Measurements from ENCODE around the gene NEK11.
"Not testable (repeated sequence)": the region's sequence is repeated elsewhere in the genome, so short reads cannot be mapped to it uniquely, and the experiment has no call there.

Gene NEK11

DNA sequence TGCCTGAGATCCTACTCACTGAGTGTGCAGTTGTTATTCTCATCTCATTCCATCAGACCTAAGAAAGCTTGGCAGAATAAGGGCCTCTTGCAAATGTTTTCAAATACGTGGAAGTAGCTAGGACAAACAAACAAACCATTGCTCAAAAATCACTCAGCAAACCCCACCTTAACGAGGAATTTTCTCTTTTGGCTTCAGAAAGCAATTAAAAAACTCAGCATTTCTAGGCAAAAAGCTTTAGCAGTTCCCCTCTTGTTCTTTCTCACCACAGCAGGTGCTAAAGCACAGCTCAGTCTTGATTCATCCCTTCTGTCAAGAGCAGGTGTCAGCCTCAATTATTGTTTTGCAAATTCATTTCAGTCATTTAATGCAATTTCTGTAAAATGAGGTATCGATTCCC is 296.3 kb downstream of the NEK11 start:
- no peak for DNase-seq

DNA sequence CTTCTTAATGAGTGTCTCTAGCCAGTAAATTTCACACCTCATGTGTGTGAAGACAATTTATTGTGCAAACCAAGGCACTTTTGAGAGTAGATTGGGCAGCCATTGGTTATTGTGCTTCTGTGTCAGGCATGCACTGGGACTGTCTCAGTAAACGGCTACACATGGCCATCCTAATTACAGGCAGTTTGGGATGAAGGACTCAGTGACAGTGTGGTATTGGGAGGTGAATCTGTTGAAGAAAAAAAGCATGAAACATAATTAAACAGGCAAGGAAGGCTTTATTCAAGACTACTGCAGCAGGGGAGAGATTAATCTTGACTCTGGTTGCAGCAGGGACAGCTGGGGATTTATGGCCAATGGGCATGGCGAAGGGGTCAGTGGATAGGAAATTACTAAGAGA is 297.1 kb downstream of the NEK11 start:
- no peak for DNase-seq

DNA sequence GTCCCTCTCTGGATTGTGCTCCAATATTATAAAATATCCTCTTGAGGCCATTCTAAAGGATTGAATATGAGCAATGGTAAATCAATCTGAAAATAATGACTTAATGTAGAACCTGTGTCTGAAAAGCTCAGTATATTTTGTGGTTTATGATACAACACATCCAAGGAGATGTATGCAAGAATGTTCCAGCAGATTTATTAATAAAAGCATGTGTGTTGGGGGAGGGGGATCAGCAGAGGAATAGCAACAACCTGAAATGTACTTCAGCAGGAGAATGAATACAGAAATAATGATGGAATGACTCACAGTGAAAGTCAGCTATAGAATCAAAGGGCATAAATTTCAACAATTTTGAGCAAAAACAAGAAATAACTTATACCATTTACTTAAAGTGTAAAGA is 298.2 kb downstream of the NEK11 start:
- DNase-seq, result no peak

DNA sequence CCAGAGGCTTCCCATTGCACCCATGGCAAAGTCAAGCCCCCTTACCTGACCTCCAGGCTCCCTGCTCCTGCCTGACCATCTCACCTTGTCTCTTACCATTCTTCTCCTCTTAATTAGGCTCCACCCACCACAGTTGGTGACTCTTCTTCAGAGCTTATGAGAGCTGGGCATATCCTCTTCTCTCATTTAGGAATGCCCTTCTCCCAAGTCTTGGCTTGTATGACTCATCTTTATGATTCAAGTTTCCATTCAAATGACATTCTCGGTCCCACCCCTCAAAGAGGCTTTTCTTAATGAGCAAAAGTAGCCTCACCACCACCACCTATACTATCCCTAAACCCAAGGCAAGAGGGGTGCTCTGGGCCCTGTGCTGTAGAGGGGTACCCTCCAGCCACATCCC is 299.6 kb downstream of the NEK11 start:
- no peak for DNase-seq

DNA sequence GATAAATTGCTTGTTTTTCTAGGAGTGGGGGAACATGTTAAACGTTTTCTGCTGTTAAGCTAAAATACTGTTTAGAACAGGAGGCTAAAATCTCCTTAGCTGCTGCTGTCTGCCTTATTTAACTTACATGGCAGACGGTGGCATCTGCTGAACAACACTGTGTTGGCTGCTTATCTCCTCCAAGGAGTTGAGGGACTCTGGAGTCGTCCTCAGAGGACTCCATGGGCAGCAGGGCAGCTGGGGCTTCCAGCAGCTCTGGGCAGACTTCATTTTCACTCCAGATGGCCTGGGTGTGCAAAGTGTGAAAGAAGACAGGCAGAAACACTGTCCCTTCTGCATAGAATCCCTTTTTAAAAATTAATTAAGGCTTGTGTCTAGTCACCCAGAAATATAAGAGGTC is 302.0 kb downstream of the NEK11 start:
- DNase-seq, result no peak

DNA sequence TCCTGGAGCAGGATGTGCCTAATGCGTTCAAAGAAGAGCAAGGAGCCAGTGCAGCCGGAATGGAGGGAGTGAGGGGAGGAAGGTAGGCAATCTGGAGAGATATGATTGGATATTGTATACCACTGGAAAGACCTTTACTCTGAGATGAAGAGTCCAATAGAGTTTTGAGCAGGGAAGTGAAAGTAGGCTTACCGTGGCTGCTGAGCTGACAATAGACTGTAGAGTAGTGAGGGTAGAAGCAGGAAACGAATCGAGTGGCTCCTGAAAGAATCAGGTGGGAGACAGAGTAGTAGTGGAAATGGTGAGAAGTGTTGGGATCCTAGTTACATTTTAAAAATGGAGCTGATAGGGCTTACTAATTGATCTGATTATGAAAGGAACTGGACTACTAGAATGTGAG is 303.1 kb downstream of the NEK11 start:
- no peak for DNase-seq

DNA sequence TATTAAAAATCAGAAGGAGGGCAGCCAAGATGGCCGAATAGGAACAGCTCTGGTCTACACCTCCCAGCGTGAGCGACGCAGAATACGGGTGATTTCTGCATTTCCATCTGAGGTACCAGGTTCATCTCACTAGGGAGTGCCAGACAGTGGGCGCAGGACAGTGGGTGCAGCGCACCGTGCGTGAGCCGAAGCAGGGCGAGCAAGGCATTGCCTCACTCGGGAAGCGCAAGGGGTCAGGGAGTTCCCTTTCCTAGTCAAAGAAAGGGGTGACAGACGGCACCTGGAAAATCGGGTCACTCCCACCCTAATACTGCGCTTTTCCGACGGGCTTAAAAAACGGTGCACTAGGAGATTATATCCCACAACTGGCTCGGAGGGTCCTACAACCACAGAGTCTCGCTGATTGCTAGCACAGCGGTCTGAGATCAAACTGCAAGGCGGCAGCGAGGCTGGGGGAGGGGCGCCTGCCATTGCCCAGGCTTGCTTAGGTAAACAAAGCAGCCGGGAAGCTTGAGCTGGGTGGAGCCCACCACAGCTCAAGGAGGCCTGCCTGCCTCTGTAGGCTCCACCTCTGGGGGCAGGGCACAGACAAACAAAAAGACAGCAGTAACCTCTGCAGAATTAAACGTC is 304.9 kb downstream of the NEK11 start:
- not testable (repeated sequence) for DNase-seq

DNA sequence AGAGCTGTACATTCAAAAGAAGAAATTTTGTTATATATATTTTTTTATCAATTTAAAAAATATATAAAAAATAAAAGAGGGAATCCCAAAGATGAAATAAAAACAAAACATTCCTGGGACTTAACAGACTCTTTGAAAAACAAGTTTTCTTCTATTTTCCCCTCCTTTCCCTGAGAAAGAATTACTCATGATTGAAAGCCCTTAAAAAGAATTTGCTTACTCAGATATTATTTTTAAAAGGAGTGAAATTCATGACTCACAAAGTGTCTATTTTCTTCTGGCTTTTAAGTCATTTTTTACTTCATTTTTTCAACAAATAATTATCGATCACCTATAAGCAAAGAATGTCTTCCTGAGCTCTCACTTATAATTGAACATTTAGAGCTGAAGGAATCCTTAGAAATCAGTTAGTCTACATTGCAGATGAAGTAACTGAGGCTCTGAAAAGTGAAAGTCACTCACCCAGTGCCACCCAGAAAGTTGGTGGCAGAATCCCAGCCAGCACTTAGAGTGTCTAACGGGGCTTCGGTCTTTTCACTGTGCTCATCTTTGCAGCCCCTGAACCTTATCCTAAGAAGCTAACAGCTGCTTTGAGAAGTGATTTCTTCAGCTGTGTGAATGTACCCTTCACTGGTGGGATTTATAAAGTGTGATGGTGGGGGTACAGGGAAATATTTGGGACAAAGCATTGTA is 312.4 kb downstream of the NEK11 start:
- DNase-seq, result no peak

DNA sequence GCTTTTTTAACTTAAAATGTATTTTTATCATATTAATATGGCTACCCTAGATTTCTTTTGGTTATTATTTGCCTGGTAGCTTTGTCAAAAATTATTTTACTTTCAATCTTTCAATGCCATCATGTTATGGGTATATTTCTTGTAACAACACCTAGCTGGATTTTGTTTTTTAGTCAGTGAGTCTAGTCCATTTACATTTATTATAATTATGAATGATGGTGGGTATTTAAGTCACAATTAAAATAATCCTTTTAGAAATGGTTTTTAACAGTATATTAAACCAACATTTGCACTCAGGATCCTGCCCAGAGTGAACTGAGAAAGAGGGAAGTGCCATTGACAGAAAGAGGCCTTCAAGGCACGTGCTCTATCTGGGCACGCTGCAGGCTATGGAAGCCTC is 315.1 kb downstream of the NEK11 start:
- DNase-seq, result no peak

DNA sequence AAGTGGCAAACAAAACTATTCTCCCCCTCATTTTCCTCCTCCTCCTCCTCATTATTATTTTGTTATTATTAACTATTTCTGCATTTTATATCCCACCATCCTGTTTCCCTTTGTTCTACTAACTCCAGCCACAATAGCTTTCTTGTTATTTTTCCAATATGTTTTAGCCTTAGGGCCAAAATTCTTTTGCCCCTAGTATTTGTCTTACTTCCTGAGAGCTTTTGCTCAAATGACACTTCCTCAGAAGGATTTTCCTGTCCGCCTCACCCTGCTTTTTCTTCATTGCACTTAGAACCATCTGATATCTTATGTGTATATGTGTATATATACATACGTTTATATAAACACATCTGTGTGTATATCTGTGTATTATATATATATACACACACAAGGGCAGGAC is 322.2 kb downstream of the NEK11 start:
- no peak for DNase-seq

DNA sequence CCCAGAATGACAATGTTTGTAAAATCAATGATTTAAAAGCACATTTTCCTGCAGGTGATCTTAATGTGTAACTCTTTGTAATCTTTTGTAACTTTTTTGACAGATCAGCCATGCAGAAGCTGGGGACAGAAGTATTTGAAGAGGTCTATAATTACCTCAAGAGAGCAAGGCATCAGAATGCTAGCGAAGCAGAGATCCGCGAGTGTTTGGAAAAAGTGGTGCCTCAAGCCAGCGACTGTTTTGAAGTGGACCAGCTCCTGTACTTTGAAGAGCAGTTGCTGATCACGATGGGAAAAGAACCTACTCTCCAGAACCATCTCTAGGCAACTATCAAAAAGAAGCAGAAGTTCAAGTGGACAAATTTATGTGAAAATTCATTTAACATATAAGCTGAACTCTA is 322.8 kb downstream of the NEK11 start:
- no peak for DNase-seq

DNA sequence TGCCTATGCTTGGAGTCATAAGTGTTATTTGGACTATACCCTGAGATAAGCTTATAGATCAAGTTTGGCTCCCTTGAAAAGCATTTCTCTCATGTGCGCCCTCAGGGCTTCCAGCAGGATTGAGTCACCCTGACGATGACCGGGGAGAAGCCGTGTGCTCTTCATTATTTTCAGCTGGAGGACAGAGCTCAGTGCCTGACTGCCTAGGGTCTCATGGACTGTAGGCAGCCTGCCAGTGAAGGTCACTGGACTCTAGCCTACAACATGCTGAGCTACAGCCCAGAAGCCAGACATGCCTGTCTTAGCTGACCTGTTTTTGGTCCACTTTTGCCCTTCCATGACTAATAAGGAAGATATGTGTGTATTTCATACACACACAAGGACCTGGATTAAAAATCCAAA is 323.3 kb downstream of the NEK11 start:
- no peak for DNase-seq

DNA sequence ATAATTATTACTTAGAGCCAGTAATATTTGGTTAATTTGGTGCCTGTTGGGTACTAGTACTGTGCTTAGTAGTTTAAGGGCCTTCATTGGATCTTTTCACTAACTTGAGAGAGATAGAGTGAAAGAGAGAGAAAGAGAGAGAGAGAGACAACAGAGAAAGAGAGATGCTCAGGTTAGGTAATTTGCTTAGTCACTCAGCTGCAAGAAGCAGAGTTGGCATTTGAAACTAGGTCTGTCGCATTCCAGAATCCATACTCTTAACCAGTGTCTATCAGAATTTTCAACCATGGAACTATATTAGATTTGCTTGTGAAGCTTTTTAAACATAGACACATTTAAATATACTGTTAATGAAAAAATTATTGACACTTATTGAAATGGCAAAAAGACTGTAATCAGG is 323.8 kb downstream of the NEK11 start:
- DNase-seq, result no peak

DNA sequence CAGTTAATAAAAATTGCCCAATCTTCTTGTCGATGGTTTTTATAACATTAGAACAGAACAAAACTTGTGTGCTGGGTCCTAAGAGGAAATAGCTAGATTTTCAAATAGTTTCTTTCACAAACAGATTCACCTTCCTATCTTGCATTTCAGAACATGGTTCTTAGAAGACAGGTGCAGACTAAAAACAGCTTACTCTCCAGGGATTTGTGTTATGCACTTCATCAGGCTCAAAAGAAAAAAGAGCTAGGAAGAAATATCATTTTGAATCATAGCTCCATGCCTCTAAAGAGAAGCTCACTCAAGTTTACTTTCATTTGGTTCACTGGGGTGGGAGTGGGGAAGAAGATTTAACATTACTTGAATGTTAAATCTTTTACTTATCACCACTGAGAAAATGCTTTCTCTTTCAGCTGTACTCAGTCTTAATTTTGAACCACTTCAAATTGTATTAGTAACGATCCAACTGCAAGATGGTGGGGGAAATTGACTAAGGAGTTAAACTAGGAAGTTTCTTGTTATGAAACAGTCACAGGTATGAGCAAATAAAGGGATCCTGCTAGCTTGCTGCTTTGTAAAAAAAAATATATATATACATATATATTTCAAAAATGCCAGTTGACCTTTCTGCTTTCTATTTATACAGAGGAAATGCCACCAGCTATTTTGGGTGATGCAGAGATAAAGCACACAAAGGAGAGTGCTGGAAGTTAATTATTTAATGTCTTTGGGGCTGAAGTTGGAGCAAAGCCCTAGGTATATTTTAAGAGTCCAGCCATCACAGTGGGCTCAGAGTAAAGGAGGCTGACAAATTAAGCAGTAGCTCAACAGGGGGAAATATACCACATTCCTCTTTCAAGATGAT is 326.6 kb downstream of the NEK11 start:
- DNase-seq, result no peak

DNA sequence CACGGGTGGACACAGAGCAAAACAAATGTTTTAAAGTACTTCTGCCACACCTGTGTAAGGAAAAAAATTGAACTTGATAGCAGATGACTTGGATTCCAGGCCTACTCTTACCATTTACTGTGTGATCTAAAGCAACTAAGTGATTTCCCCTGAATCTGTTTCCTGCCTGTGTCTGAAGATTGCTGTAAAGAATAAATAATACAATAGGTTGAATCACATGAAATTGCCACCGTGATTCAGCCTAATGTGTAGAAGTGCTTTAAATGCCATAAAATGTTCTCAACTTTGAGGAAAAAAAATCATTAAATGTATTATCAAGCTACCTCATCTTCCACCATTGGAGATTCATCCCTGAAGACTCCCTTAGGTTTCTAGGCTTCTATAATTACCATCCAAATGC is 327.3 kb downstream of the NEK11 start:
- DNase-seq, result no peak

DNA sequence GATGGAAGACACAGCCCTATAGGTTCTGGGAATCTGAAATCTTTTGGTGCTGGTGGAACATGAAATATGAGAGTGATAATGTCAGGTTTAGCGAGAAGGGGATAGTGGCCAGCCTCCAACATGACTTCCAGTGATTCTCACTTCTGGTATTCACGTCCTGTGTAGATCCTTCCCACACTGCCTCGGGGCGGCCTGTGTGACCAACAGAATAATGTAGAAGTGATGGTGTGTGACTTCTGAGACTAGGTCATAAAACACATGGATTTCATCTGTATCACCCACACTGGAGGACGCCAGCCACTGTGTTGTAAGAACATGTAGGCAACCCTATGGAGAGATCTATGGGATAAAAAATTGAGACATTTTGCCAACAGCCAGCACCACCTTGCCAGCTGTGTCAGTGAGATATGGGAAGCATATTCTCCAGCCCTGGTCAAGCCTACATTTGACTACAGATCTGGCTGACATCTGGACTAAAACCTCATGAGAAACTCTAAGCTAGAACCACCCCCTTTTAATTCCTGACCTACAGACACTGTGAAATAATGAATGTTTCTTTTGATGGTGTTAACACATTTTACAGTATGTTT is 329.4 kb downstream of the NEK11 start:
- no peak for DNase-seq

DNA sequence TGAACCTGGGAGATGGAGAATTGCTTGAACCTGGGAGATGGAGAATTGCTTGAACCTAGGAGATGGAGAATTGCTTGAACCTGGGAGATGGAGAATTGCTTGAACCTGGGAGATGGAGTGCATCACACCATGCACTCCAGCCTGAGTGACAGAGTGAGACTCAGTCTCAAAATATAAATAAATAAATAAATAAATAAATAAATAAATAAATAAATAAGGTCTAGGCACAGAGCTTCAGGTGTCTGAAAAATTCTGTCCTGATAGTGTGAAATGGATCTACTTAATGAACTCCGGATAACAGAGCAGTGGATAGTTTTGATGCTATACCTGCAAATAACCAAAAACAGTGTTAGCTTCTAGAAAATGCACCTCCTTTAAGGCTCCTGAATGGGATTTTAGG is 330.6 kb downstream of the NEK11 start:
- no peak for DNase-seq

DNA sequence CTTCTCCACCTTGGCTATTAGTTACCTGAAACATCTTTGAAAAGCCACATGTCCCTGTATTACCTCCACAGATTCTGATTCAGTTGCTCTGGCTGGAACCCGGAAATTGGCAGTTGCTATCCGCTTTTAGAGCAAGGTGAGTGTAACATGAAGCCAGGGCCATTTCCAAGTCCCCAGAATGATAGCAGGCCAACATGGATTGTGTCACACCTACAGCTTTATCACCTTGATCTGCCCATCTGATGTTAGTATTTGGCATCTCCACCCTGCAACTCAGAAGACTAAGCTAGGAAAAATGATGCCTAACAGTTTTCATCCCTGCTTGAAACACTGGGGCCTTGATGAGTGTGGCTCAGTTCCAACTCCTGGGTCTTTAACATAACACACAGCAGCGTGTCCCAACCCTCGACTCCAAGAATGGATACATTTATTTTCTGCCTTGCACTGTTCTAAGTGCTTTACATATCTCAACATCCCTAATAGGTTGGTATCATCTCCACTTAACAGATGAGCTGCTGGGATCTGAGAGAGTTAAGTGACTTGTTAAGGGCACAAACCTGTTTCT is 333.6 kb downstream of the NEK11 start:
- no peak for DNase-seq

DNA sequence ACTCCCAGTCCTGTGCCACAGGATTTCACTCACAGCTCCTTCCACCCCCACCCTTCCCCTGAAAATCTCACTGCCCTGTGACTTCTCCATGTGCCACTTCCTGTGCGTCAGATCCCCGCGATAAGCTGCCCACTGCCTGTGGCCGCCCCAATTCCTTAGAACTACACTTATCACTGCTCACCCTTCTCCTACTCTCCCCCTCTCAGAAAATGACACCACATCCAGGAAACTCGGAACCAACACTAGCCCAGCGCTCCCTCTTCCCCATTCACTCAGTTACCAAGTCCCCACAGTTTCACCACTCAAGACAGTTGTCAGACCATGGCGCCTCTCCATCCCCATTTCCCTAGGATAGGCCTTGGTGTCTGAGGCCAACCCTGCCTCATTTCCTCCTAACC is 334.4 kb downstream of the NEK11 start:
- not testable (repeated sequence) for DNase-seq

DNA sequence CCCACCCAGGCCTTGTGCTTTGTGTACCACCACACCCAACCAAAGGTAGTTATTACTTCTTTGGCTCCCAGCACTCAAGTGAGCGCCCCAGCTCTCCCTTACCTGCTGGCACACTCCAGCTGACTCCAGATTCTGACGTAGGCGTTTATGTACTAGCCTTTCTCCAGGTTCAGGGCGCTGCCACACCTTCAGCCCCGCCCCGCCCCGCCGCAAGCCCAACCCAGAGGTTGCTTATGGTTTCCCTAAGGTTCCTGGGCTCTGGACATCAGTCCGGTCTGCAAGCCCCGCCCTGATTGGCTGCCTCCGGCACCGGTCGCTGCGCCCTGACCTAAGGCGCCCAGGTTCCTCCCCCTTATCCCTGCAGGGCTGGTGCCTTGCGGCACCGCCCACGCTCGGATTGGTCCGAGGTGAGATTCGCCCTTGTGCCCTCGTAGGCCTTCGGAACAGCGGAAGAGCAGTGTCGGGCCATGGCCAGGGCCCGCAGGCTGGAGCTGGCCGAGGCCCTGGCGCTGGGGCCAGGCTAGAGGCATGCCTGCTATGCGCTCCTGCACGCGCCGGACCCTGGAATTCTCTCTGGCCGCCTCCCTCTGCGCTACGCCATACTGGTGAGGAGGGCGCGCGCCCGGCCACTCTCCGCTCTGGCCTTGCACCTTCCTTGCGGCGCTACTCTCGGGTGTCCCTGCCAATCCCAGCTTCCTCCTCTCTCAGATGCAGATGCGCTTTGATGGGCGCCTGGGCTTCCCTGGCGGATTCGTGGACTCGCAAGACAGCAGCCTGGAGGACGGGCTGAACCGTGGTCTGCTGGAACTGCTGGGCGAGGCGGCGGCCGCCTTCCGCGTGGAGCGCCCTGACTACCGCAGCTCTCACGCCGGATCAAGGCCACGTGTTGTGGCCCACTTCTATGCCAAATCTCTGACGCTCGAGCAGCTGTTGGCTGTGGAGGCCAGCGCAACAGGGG is 335.1 kb downstream of the NEK11 start:
- peak; percentile 59 for DNase-seq

DNA sequence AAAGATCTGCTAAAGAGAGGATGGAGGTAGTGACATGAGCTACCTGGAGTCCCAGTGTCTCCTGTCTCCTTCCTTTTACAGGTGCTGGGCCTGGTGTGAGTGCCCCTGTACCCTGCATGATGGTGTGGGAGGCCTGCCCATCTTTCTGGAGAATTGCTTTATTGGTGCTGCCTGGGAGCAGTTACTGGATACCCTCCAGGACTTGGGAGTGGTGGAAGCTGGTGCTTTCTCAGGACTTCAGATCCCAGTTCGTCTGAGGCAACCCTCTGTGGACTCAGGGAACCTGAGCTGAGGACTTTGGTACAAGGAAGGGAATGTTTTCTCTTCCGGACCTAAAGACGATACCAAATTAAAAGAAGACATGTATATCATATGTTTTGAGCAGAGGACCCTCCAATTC is 336.6 kb downstream of the NEK11 start:
- no peak for DNase-seq
